Activated T-cell treated with anti-CD3 and anti-CD28 coated beads for 1 hour (primary cell): ENCODE measurements around the gene SPECC1.
"Not testable (repeated sequence)": the region's sequence is repeated elsewhere in the genome, so short reads cannot be mapped to it uniquely, and the experiment has no call there.

Source experiments
- DNase-seq: peaks from one replicate; pipeline ENCODE4 v3.0.0-alpha.2; 2020; ENCODE audit warnings: low read depth

The SPECC1 gene

GRCh38 chr17:20010936-20011335, 1.8 kb downstream of the SPECC1 start:
- DNase-seq: no peak

DNA sequence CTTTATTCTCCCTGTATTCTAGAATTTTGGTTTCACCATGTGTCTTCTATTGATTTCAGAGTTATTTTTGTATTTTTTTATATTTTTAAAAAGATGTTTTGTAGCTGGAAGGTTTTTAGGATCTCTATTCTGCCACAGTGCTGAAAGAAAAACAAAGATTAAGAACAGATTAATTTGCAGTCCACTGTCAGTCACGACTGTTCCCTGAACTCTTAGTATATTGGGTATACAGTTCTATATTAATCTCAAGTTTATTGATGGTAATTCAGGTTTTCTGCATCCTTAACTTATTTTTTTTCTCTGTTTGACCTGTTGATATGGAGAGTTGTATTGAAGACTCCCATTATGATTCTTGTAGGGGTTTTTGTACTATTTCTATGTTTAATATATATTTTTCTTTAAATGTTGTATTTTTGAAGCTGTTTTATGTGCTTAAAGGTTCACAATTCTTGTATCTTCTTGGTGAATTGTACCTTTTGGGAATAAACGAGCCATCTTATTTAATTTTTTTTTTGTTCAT, 2.9 kb downstream of the SPECC1 start:
- no peak for DNase-seq

- DNase-seq: not testable (repeated sequence)
Measured at GRCh38 chr17:20016475-20016992, 7.4 kb downstream of the SPECC1 start.

DNA sequence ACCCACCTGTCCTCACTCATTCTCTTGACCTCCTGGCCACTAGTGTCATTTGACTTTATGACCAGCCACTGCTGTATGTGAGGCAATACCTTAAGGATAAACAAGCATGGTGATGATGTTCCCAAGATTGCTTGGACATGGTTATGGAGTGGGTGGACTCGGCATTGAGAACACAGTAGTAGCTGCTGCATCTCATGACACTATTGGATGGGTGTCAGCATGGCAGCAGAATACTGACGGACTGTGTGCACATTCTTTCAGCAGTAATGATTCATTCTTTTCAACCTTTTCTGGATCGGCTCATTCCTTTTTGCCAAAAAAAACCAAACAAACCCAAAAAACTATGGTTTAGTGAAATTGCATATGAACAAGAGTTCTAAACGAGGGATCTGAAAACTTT, 13.5 kb downstream of the SPECC1 start:
- DNase-seq: no peak

- DNase-seq: no peak
Measured at GRCh38 chr17:20026960-20027359, 17.8 kb downstream of the SPECC1 start.

DNA sequence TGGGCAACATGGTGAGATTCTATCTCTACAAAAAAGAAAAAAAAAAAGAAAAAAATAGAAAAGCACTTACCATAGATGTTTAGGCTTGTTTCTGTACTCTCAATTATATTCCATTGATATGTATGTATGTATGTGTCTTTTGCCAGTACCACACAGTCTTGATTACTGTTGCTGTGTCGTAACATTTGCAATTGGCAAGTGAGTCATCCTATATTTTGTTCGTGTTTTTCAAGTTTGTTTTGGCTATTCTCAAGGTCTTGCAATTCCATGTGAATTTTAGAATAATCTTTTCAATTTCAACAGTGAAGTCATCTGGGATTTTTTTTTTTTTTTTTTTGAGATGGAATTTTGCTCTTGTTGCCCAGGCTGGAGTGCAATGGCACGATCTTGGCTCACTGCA, 19.3 kb downstream of the SPECC1 start:
- no peak for DNase-seq

GRCh38 chr17:20032636-20033035, 23.5 kb downstream of the SPECC1 start:
- no peak for DNase-seq

- no peak for DNase-seq
Measured at GRCh38 chr17:20033415-20033814, 24.3 kb downstream of the SPECC1 start.

GRCh38 chr17:20035501-20035900, 26.3 kb downstream of the SPECC1 start:
- DNase-seq: no peak

DNA sequence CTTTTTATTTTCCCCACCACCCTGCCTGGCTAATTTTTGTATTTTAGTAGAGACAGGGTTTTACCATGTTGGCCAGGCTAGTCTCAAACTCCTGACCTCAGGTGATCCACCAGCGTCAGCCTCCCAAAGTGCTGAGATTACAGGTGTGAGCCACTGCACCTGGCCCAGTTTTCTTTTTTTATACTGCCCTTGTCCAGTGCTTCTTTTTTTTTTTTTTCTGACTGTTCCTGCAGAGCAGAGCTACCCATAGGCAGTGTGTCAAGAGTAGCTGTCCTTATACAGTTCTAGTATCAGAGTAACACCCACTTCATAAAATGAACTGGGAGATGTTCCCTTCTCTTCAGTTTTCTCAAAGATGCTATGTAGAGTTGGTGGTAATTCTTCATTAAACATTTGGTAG, 28.1 kb downstream of the SPECC1 start:
- DNase-seq: not testable (repeated sequence)

- DNase-seq: no peak
Measured at GRCh38 chr17:20039037-20039436, 29.9 kb downstream of the SPECC1 start.

DNA sequence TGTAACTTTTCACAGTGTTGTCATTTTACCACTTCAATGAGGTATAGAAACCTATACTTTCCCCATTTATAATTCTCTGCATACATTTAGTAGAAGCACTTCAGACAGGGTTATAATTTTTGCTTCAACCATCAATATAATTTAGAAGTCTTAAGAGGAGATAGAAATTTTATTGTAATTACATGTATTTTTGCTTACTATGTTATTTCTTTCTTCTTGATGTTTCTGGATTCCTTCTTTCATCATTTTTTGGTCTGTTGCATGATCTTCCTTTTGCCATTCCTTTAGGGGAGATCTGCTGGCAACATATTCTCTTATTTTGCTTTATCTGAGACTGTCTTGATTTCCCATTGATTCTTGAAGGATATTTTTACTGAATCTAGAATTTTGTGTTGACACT, 31.1 kb downstream of the SPECC1 start:
- DNase-seq: no peak

DNA sequence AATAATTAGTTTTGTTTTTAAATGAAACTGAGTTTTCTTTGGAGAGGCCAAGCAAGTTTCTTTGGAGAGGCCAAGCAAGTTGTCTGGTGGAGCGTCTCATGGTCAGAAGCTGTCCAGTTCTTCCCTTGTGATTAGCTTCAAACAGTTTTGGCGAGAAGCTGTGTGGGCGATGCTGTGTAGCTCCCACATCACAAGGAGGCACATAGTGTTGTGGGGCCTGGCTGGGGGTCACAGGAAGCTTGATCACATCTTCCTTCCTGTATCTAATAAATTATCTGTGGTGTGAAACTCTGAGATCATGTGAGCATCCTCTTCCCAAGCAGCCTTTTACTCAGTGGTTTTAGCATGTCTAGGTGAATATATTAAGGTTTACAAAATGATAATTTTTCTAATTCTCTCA, 33.9 kb downstream of the SPECC1 start:
- no peak for DNase-seq

- no peak for DNase-seq
Measured at GRCh38 chr17:20045476-20045875, 36.3 kb downstream of the SPECC1 start.

DNA sequence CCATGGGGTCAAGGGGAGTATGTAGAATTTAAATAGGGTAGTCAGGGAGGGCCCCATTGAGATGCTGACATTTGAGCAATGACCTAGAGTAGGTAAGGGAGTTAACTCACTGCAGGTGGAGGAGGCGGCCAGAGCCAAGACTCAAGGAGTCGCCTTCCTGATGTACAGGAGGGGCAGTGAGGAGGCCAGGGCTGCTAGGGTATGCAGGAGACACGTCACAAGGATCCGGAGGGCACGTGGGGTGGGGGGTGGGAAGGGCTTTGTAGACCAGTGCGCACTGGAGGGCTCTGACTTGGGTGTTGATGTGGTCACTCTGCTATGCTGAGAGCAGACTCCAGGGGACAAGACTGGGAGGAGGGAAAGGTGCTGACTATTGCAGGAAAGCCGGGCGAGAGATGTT, 37.5 kb downstream of the SPECC1 start:
- DNase-seq: no peak

DNA sequence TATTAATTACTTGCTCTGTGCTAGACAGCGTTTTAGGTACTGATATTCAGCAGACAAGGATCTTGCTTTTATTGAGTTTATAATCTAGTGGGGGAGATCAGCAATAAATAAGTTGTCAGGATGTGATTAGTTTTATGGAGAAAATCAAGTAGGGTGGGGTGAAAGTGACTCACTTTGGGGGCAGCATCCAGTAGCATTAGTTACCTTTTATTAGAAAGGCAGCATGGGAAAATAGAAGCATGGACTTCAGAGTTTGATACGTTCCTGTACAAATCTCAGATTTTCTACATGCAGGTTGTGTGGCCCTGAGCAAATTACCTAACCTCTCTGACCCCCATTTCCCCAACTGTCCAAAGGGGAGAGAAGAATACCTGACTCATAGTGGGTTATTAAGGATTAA, 42.5 kb downstream of the SPECC1 start:
- DNase-seq: no peak

- DNase-seq: no peak
Measured at GRCh38 chr17:20053361-20053964, 44.3 kb downstream of the SPECC1 start.

- no peak for DNase-seq
Measured at GRCh38 chr17:20059728-20060188, 50.6 kb downstream of the SPECC1 start.

DNA sequence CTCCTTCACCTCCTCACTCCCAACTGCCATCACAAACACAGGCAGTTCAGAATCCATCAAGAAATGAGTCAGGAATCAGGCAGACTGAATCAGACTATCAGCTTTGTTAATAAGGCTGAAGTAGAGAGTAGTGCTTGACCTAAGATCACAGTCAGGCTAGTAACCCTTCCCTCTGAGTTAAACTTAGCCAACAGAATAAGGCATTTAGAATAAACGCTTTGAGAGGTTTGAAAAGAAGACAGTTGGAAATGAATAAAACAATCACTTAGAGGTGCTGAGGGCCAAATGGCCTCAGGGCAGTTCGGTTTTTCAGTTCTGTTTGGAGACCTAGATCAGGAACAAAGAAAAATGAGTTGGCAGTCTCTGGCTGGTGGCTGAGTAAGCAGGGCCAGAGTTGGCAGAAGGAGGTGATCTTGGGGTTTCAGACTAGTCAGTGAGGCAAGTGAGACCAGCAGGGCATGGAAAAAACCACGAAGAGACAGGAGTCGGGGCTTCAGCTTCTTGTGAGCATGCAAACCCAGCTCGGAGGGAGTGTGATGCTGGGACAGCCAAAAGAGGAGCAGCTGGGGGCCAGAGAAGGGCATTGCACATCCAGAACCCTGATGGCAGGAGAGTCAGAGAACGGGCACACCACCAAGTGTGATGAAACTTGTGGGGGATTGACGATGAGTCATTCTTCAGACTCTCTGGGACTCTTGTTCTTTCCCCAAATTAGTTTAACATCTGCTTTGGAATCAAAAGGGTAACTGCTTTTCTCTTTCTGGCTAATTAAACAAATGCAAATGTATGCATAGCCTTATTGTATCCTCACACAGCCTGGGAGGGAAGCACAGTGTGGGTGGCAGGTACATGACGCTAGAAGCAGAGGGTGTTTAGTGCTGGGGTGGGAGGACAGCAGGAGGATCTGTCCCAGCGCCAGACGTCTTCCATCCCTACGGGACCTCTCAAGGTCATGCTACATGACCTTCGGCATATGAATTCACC, 54.8 kb downstream of the SPECC1 start:
- DNase-seq: no peak

DNA sequence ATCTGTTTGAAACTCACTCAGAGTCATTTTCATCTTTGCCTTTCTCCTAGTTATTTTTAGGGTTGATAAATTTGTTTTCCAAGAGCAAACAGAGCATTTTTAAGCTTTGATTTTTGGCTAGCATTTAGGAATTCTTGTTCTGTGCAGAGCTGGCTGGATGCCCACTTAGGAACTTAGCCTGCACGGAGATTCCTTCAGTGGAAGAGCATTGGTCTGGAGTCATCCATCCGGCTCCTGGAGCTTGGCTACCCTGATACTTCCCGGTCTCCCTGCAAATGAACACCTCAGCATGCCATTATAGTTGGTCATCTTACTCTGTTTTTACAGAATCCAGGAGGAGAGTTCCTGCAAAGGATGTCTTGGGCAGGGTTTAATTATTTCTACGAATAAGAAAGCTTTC, 57.1 kb downstream of the SPECC1 start:
- no peak for DNase-seq

DNA sequence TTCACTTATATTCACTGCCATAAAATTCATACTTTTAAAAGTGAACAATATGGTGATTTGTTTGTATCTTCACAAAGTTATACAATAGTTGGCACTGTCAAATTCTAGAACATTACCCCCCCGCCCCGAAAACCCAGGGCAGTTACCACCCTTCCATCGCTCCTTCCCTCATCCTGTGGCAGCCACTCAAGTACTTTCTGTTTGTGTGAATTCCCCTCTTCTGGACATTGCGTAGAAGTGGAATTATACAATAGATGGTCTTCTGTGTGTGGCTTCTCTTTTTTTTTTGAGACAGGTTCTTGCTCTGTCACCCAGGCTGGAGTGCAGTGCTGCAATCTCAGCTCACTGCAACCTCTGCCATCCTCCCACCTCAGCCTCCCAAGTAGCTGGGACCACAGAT, 58.6 kb downstream of the SPECC1 start:
- no peak for DNase-seq

- no peak for DNase-seq
Measured at GRCh38 chr17:20068445-20068844, 59.3 kb downstream of the SPECC1 start.
